WTC11 (cell line): ENCODE measurements around the gene SPOCD1.

ENCODE experiments used
- AFF4 ChIP-seq: sonication (generic); formaldehyde crosslinking; IDR thresholded peaks from 2 replicates; pipeline ENCODE4 v1.8.1; 2023; ENCODE audit warnings: mild to moderate bottlenecking, missing genetic modification reagents, borderline replicate concordance
- FOXJ3 ChIP-seq: sonication (generic); formaldehyde crosslinking; IDR thresholded peaks from 2 replicates; pipeline ENCODE4 v1.9.0; 2021; ENCODE audit warnings: missing genetic modification reagents, mild to moderate bottlenecking, borderline replicate concordance
- MAX ChIP-seq: sonication (generic); formaldehyde crosslinking; IDR thresholded peaks from 2 replicates; pipeline ENCODE4 v1.8.0; 2022; ENCODE audit warnings: mild to moderate bottlenecking, missing genetic modification reagents
- NR1H2 ChIP-seq: sonication (generic); formaldehyde crosslinking; IDR thresholded peaks from 2 replicates; pipeline ENCODE4 v1.9.0; 2021; ENCODE audit warnings: mild to moderate bottlenecking, moderate library complexity, missing genetic modification reagents
- TF ChIP-seq, protein P1 (sequence below): sonication (generic); formaldehyde crosslinking; IDR thresholded peaks from 2 replicates; pipeline ENCODE4 v1.8.1; 2023; ENCODE audit warnings: mild to moderate bottlenecking, missing genetic modification reagents, moderate library complexity
- TF ChIP-seq, protein P2 (sequence below): fragments of 200-600 bp; IDR thresholded peaks from 2 replicates; pipeline ENCODE4 v1.8.0; 2022; ENCODE audit warnings: antibody characterized with exemption

GRCh38 chr1:31780632-31781031 lies 35.2 kb downstream of the SPOCD1 start:
- TF ChIP-seq FOXJ3 (no peak), MAX (no peak), AFF4 (CRISPR knock-in tag) (no peak), NR1H2 (CRISPR knock-in tag) (no peak)
- TF ChIP-seq, protein P1, sequence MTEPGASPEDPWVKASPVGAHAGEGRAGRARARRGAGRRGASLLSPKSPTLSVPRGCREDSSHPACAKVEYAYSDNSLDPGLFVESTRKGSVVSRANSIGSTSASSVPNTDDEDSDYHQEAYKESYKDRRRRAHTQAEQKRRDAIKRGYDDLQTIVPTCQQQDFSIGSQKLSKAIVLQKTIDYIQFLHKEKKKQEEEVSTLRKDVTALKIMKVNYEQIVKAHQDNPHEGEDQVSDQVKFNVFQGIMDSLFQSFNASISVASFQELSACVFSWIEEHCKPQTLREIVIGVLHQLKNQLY (CRISPR knock-in tag), result no peak
- TF ChIP-seq, protein P2, sequence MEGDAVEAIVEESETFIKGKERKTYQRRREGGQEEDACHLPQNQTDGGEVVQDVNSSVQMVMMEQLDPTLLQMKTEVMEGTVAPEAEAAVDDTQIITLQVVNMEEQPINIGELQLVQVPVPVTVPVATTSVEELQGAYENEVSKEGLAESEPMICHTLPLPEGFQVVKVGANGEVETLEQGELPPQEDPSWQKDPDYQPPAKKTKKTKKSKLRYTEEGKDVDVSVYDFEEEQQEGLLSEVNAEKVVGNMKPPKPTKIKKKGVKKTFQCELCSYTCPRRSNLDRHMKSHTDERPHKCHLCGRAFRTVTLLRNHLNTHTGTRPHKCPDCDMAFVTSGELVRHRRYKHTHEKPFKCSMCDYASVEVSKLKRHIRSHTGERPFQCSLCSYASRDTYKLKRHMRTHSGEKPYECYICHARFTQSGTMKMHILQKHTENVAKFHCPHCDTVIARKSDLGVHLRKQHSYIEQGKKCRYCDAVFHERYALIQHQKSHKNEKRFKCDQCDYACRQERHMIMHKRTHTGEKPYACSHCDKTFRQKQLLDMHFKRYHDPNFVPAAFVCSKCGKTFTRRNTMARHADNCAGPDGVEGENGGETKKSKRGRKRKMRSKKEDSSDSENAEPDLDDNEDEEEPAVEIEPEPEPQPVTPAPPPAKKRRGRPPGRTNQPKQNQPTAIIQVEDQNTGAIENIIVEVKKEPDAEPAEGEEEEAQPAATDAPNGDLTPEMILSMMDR, result no peak
